ENCODE measurements around the gene EIF3K.

DNA sequence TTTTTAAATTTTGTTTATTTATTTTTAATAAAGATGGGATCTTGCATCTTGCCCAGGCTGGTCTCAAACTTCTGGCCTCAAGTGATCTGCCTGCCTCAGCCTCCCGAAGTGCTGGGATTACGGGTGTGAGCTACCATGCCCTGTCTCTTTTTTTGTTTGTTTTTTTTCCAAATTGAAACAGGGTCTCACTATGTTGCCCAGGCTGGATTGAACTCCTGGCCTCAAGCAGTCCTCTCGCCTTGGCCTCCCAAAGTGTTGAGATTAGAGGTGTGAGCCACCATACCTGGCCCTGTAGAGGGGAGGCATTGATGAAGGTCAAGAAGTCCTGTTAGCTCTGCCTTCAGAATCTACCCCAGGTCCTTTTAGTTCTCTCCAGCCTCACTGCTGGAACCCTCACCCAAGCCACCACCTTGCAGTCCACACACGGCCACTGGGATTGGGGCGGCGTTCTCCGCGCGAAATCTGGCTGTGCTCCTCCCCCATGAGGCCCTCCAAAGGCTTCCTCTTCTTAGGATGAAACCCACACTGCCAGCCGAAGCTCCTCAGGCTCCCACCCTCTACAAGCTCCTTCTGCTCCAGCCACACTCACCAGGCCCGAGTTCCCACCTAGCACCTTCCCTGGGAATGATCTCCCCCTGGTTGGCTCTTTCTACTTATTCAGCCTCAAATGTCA lies 63.3 kb downstream of the EIF3K start:
- TF ChIP-seq, protein P1, sequence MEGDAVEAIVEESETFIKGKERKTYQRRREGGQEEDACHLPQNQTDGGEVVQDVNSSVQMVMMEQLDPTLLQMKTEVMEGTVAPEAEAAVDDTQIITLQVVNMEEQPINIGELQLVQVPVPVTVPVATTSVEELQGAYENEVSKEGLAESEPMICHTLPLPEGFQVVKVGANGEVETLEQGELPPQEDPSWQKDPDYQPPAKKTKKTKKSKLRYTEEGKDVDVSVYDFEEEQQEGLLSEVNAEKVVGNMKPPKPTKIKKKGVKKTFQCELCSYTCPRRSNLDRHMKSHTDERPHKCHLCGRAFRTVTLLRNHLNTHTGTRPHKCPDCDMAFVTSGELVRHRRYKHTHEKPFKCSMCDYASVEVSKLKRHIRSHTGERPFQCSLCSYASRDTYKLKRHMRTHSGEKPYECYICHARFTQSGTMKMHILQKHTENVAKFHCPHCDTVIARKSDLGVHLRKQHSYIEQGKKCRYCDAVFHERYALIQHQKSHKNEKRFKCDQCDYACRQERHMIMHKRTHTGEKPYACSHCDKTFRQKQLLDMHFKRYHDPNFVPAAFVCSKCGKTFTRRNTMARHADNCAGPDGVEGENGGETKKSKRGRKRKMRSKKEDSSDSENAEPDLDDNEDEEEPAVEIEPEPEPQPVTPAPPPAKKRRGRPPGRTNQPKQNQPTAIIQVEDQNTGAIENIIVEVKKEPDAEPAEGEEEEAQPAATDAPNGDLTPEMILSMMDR (IDR thresholded peaks at IDR 0.05) = no peak
- TF ChIP-seq POLR2A (IDR thresholded peaks at IDR 0.05) = no peak
